ENCODE measurements around the gene TIMP3.

TIMP3 gene

GRCh38 chr22:32793589-32793988, 7.9 kb upstream of the TIMP3 start:
- no peak for TF ChIP-seq CTCF (IDR thresholded peaks at IDR 0.05; ENCODE audit: low read depth, low read length)
- in situ Hi-C loops (cut with HindIII; ENCODE audit: low sequenced_read_pairs) = no loop called here
- no peak for DNase-seq (ENCODE audit: low read depth, low spot score)
- no peak overlapping the region for H3K4me3 ChIP-seq (ENCODE audit: low read depth, low read length)

GRCh38 chr22:32794449-32795213, 6.9 kb upstream of the TIMP3 start:
- in situ Hi-C loops (cut with HindIII; ENCODE audit: low sequenced_read_pairs) = no loop called here
- peak; percentile 13 for TF ChIP-seq CTCF (IDR thresholded peaks at IDR 0.05; ENCODE audit: low read depth, low read length)

GRCh38 chr22:32795214-32795596, 6.3 kb upstream of the TIMP3 start:
- no peak overlapping the region for H3K4me3 ChIP-seq (ENCODE audit: low read depth, low read length)
- no peak for DNase-seq (ENCODE audit: low read depth, low spot score)
- TF ChIP-seq CTCF (IDR thresholded peaks at IDR 0.05; ENCODE audit: low read depth, low read length) = no peak
- in situ Hi-C loops (cut with HindIII; ENCODE audit: low sequenced_read_pairs) = no loop called here

More at GRCh38 chr22:32794449-32795213, 6.9 kb upstream of the TIMP3 start:
- no peak overlapping the region for H3K4me3 ChIP-seq (ENCODE audit: low read depth, low read length)
- DNase-seq (ENCODE audit: low read depth, low spot score) = peak; percentile 33

GRCh38 chr22:32796865-32797573, 4.5 kb upstream of the TIMP3 start:
- in situ Hi-C loops (cut with HindIII; ENCODE audit: low sequenced_read_pairs) = no loop called here
- peak; percentile 68 for DNase-seq (ENCODE audit: low read depth, low spot score)
- no peak overlapping the region for H3K4me3 ChIP-seq (ENCODE audit: low read depth, low read length)
- peak; percentile 93 for TF ChIP-seq CTCF (IDR thresholded peaks at IDR 0.05; ENCODE audit: low read depth, low read length)

GRCh38 chr22:32799496-32799895, 2.0 kb upstream of the TIMP3 start:
- H3K4me3 ChIP-seq (ENCODE audit: low read depth, low read length) = no peak overlapping the region
- in situ Hi-C loops (cut with HindIII; ENCODE audit: low sequenced_read_pairs) = no loop called here
- DNase-seq (ENCODE audit: low read depth, low spot score) = no peak
- no peak for TF ChIP-seq CTCF (IDR thresholded peaks at IDR 0.05; ENCODE audit: low read depth, low read length)

- in situ Hi-C loops (cut with HindIII; ENCODE audit: low sequenced_read_pairs) = no loop called here
- H3K4me3 ChIP-seq (ENCODE audit: low read depth, low read length) = no peak overlapping the region
- TF ChIP-seq CTCF (IDR thresholded peaks at IDR 0.05; ENCODE audit: low read depth, low read length) = no peak
- no peak for DNase-seq (ENCODE audit: low read depth, low spot score)
Measured at GRCh38 chr22:32800158-32800882, 1.2 kb upstream of the TIMP3 start.
